ENCODE measurements around the gene GRID1.
A peak's percentile ranks its signal among the peaks of the same experiment; 100 is the strongest.
"Not testable (repeated sequence)": the region's sequence is repeated elsewhere in the genome, so short reads cannot be mapped to it uniquely, and the experiment has no call there.

Gene GRID1

DNA sequence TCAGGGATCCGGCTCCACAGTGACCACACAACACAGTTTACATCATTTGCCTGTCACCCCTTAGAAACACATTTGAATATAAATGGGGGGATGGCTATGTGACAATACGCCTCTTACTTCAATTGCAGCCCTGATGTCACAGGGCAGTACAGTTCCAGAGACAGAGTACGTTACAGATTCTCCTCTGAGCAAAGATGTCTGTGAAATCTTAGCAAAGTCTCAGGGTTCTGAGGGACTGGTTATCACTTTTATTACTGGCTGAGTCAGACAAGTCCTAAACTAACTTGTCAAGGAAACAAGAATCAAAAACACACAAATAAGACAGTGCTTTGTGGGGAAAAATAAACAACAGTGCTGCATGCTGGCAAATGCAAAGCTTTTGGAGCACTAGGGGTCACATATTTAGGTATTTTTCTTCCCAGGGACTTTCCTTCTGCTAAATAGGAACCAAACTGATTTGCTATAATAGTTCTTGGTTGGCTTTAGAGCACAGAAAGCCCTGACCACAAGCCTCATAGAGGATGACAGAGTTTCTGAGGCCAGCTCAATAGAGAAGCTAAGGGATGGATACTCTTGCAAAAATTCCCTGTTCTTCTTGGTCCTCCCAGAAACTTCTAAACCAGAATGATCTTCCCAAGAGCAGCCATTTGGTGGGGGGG is 501.6 kb downstream of the GRID1 start:
- no peak for DNase-seq (ENCODE audit: low spot score)

DNA sequence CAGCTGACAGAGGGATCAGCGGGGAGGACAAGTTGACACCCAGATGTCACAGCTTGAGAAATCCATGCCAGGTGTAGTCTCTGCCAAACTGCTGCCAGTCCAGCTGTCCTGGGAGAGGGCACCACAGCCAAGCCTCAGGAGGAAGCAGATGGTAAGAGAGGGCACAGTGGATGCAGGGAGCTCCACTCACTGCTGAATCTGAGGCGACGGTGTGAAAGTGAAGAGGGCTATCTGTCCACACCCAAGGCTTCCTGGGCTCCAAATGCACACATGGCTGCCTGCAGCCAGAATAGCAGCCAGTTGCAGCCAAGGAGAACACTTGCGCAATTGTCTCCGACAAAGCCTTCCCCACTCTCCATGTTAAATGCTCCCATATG is 502.4 kb downstream of the GRID1 start:
- no peak for DNase-seq (ENCODE audit: low spot score)

- DNase-seq (ENCODE audit: low spot score) = no peak
Observed at GRCh38 chr10:85863301-85864172, 503.1 kb downstream of the GRID1 start.

DNA sequence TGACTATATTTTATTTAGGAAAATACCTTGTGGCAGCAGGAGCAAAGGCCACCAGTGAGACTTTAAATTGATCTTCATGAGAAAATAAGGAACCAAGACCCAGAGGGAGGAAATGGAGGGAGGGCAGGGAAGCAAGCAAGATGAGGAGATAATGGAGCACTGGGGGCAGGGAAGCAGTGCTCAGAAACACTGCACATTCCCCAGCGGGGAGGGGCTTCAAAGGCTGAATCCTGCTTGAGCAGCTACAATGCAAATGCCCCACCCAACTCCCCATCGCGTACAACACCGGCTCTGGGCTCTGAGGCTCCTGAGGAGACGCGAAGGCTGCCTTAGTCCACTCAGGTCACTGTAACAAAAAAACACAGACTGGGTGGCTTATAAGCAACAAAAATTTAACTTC is 503.8 kb downstream of the GRID1 start:
- no peak for DNase-seq (ENCODE audit: low spot score)

GRCh38 chr10:85861513-85862197 is 504.9 kb downstream of the GRID1 start:
- no peak for DNase-seq (ENCODE audit: low spot score)

DNA sequence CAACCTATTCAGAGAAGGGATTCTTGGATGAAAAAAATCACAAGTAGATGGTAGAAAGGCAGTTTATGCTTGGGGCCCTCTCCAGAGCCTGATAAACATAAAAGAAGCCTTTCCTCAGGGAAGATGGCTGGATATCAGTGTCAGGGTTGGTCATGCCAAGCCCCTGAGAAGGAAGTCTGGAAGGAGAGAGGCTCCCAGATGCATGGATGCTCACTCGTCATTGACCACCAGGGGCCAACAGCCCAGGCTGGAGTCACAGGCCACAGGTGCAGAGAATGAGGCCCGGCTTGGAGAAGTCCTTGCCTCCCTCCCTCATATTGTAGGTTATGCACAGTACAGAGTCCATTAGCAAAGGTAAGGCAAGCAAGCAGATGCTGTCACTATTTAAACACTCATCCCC is 506.7 kb downstream of the GRID1 start:
- DNase-seq (ENCODE audit: low spot score) = no peak

DNA sequence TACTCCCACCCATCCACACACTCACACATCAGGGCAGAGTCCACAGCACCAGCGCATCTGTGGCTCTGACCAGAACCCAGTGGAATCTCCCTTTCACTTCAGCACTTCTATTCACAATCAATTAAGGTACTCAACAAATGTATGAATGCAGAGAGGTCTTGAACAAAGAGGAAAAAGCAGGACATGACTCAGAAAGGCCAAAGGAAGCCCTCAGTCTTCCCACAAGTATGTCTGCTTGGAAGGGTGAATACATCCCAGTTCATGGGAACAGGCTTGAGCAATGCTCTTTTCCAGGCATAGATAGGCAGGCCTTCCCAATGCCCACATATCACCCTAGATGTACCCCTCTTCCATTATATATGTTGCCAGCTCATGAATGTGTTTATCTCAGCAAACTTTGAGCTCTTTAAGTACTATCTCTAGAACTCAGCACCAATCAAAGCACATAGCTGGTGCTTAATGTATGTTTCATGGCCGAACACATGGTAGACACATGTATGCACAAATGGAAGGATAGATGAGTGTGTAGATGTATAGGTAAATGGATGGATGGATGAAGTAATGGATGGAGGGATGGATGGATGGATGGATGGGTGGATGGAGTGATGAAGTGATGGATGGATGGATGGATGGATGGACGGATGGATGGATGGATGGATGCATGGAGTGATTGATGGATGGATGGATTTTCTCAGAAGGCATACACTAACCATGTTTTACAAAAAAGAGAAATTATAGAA is 507.6 kb downstream of the GRID1 start:
- DNase-seq (ENCODE audit: low spot score) = no peak

DNA sequence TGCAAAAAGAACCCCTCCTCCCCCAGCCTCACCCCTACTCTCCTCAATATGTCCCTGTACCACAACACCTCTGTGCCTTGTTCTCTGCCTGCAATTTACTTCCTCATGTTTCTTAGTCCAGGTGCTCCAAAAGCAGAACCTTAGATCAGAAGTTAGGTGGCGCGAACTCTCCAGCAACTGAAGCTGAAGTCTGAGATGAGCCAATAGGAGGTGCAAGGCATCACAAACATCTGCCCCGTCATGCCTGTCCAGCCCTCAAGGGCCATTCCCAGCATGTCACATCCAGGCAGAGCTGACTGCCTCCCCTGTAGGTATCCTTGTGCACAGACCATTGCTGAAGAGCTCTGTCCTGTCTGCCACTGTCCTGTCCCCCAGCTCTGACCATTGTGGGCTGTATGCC is 508.8 kb downstream of the GRID1 start:
- no peak for DNase-seq (ENCODE audit: low spot score)

DNA sequence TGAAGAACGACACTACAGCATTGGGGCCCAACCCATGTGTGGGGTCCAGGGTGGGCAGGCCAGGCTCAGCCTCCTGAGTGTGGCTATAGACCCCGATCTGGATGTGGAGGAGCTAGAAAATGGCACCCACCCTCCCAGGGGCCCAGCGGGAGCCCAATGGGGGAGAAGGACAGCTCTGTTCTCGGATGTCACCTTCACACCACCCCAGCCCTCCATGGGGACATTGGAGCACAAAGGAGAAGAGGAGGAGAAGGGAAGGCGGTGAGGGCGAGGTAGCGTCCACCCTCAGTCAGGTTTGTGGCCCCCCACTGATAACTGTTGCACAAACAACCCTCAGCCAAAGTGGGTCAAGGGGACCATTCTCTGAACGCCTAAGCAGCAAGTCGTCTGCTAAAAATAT is 509.3 kb downstream of the GRID1 start:
- no peak for DNase-seq (ENCODE audit: low spot score)

GRCh38 chr10:85851934-85852333 is 514.7 kb downstream of the GRID1 start:
- DNase-seq (ENCODE audit: low spot score) = no peak

DNA sequence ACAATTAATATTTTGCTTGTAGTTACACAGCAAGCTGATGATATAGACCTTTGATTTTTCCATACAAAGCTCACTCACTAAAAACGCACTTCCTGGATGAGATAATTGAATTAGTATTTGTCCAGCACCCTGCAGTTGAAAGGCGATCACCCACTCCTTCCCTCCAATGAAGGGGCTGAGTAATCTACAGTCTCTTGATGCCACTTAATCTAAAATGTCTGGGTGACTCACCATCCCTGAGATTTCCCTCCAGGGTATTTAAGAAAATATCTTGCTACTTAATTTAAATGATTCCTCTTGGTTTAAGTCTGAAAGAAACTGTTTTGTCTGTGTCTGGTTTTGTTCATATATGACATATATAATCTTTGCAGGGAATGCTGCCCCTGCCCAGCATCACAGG is 515.3 kb downstream of the GRID1 start:
- DNase-seq (ENCODE audit: low spot score) = peak; percentile 65

DNA sequence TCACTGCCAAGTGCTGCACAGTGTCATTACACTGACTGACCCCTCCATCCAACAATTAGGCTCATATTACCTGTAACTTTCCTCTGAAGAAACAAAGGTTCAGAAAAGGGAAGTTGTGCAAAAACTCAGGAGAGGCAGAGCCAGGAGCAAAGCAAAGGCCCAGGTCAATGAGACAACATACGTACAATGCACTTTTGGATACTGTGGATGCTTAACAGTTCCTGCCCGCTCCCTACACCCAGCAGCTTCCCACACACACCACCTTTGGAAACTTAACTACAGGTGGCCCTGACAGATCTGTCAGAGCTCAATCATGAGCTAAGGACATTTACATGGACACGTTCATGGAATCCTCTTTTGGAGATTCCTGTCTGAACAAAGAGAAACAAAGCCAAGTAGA is 515.9 kb downstream of the GRID1 start:
- DNase-seq (ENCODE audit: low spot score) = no peak

GRCh38 chr10:85849315-85849714 is 517.3 kb downstream of the GRID1 start:
- no peak for DNase-seq (ENCODE audit: low spot score)

GRCh38 chr10:85848756-85849155 is 517.8 kb downstream of the GRID1 start:
- no peak for DNase-seq (ENCODE audit: low spot score)

DNA sequence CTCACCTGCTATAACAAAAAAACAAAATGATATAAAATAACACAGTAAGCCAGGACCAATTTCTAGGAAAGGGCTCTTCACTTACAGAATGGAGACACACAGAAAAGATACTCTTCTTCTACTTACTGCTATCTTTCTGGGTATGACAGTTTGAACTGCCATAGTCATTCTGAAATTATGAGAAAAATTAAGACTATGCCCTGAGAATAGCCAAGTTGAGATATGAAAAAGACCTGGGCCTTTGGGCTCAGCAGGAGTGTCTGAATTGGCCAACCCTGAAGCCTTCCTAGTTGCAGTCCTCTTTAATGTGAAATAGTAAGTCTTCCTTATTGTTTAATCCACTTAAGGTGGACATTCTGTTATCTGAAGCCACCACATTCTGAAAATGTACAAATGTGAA is 519.5 kb downstream of the GRID1 start:
- no peak for DNase-seq (ENCODE audit: low spot score)

DNA sequence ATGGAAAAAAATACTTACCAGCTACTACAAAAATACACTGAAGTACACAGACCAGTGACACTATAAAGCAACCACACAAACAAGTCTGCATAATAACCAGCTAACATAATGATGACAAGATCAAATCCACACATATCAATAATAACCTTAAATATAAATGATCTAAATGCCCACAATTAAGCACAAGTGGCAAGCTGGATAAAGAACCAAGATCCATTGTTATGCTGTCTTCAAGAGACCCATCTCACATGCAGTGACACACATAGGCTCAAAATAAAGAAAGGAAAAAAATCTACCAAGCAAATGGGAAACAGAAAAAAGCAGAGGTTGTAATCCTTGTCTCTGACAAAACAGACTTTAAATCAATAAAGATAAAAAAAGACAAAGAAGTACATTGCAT is 527.9 kb downstream of the GRID1 start:
- DNase-seq (ENCODE audit: low spot score) = not testable (repeated sequence)

- DNase-seq (ENCODE audit: low spot score) = no peak
Observed at GRCh38 chr10:85832988-85833387, 533.6 kb downstream of the GRID1 start.

DNA sequence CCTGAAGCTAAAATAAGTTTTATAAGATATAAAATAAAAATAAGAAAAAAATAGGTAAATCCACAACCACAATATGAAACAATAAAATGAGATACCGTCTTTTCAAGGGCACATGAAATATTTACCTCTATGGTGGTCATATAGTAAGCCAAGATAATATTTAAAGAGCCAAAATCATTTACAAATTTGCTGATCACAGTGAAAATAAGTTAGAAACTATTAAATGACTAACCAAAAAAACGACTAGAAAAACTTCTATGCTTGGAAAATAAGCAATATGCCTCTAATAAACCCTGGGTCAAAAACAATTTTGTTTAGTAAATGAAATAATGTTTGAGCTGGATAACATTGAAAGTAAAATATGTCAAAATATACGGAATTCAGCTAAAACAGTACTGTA is 535.2 kb downstream of the GRID1 start:
- no peak for DNase-seq (ENCODE audit: low spot score)

DNA sequence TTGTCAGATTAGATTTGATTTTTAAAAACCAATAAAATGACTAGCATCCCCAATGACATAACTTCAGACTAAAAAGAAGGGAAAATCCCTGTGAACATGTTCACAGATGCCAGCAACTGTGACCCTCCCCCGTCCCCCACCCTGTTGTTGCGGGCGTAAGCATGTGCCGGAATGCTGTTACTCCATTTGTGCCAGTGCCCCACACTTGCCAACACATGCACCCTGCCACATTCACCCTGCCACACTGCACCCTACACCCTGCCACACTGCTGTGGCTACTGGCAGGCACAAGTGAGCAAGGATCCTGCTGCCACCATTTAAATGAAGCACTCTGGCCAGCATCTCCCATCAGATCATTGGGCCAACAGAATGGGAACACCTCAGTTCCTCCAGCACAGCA is 540.2 kb downstream of the GRID1 start:
- DNase-seq (ENCODE audit: low spot score) = no peak

DNA sequence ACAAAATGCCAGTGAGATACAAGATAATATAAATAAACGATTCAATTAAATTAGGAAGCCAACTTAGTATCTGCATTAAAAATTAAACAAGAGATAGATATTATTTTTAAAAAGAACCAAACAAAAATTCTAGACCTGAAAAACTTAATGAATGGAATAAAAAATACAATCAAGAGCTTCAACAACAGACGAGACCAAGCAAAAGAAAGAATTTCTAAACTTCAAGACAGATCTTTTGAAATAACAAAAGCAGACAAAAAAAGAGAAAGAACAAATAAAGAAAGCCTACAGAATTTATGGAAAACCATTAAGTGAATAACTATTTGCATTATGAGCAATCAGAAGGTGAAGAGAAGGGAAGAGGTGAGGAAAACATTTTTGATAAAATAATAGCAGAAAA is 555.2 kb downstream of the GRID1 start:
- no peak for DNase-seq (ENCODE audit: low spot score)

GRCh38 chr10:85810674-85811073 is 555.9 kb downstream of the GRID1 start:
- DNase-seq (ENCODE audit: low spot score) = no peak

DNA sequence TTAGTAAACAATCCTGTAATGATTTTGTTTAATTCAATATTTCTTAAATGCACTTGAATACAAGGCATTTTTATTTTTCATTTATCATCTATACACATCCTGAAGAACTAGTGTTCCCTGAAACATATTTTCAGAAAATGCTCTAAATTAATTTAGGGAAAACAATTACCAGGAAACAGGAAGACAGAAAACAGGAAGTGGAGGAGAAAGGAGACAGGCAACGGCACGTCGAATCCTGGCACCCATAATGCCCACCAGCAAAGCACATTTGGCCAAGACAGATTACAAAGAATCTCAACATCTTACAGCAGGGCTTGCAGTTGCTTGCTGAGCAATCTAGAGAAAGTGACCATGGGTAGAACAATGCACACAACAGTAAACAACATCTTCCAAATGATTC is 571.1 kb downstream of the GRID1 start:
- DNase-seq (ENCODE audit: low spot score) = no peak
